NCI-H2081 (cell line): Measurements from ENCODE around the gene ARHGAP29.
A peak's percentile ranks its signal among the peaks of the same experiment; 100 is the strongest.

Experiments used
- DNase-seq, 2 experiments: peaks; one replicate each; lab custom pipeline; 2025; lab: John Stamatoyannopoulos, UW

The ARHGAP29 gene

DNA sequence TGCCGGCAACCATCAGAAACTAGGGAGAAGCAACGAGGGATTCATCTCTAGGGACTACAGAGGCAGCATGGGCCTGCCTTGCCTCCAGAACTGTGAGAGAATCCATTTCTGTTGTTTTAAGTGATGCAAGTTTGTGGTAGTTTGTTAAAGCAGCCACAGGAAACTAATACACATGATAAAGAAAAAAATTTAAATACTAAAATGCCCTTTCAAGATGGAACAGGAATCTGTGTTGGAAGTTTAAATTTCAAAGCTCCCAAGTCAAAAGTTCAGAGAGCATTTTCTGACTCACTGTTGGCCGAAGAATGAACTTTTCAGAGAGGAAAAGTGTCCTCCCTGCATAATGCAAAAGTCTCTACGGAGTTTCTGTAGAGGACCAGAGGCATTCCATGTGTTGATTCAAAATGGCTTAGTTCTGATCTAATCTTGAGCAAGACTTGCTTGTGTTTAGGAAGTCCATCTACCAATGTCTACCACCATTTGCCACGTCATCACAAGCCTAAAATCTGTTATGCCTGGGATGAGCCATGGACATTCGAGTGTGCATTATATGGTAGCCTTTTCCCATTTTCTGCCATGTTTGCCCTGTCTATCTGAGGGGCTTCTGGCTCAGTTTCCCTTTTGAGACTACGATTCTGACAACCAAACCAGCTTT is 22.4 kb upstream of the ARHGAP29 start:
- DNase-seq = no peak

DNA sequence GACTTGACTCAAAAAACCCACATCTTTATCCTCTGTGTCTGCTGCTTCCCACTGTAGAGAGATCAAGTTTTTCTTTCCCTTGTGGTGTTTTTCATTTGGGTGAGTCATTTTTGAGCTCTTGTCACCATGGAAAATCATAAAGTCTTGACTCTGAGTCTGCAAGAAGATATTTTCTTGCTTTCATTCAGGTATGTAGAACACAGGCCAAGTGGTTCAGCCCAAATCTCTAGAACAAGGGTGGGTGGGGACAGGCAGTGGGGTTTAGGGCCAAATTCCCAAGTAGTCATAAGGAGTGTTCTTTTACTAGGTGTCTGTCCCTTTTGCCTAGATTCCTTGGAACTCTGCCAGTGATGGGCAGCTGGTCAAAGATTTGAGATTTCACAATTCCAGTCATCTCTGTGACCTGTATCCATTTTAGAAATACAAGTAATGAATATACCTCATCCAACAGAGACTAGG is 21.5 kb upstream of the ARHGAP29 start:
- no peak for DNase-seq

DNA sequence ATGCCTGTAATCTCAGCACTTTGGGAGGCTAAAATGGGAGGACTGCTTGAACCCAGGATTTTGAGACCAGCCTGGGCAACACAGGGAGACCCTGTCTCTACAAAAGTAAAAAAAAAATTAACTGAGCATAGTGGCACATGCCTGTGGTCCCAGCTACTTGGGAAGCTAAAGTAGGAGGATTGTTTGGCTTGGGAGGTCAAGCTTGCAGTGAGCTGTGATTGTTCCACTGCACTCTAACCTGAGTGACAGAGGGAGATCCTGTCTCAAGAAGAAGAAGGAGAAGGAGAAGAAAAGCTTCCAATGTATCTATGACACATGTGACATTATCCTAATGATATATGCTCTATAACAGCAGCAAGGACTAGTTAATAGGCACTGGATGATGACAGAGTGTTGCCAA is 20.1 kb upstream of the ARHGAP29 start:
- DNase-seq = no peak

DNA sequence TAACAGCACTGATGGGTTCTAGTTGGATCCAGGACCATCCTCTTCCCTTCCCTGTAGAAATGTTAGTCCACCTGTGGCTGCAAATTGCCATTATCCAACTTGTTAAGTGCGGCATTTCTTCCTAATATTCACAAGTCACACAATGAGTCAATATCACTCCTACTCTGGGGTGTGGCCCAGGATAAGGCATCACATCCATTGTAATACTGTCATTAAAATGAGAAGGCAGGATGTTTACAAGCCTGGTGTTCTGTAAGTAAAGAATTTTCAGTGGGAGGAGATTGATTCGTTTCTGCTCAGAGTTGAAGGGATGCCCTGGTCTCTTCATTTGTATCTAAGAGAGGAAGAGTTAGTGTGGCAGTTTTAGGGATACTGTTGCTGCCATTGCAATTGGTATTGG is 18.1 kb upstream of the ARHGAP29 start:
- DNase-seq = no peak

DNA sequence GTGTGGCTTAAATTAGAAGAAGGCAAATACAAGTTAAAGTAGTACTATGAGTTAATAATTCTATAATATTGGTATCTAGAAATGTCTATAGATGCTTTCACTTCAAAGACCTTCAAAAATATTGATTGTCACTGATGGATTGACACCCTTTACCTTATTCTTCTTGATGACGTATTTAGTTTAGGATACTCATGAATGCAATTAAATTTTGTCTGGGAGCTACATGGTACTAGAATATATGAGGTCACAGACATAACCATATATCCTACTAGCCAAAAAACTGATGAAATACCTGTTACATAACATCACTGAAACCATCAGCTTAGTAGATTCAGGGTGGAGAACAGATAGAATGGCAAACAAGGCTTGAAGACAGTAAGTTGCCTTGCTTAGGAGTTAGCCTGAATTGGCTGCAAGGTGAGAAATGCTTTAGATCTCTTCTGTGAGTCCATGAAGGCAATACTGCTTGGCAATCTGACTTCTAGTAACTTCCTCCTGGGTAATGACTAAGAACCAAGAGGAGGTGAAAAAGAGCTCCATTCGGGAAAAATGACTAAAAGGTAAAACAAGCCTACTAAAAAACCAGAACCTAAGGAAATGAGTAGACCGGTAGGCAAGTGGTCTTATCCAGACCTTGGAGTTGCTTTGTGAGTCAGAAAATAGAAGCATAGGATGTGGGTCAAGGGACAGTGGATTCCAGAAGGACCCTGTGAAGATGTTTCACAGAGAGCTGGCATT is 16.9 kb upstream of the ARHGAP29 start:
- no peak for DNase-seq

DNA sequence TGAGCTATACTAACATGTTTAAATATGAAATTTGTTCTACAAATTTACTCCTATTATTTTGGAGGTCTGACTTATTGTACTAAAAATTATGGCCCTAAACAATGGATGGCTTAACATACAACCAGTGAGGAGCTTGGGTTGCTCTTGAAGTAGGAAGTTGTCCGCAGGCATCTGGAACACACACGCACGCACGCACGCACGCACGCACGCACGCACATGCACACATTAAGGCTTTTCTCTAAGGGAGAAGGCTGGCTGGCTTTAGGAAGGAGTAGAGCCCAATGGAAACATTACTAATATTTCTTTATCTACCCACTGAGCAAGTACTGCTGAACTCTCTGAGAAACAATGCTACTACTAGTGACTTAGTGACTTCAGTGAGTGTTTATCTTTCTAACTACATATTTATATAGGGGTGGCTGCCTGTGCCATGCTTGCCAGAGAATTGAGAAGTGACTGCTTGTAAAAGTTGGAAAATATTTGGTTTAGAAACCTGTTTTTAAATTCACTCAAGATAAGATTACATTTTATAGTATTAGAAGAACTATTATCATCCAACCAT is 16.2 kb upstream of the ARHGAP29 start:
- no peak for DNase-seq

DNA sequence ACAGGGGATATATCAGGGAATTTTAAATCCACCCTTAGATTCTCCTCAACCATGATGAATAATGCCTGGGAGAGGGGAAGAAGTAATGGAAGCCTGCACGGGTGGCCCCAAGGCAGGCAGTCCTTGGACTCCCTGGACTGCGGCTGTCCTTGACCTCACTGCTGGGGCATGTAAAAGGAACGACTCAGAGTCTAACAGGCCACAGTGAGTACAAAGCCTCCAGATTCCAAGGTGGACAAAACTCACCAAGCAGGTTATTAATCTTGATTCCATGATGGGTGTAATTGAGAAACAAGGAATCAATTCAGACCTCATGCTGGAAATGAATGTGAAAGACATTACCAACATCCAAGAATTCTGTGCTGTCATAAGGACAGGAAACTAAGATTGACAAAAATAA is 13.0 kb upstream of the ARHGAP29 start:
- no peak for DNase-seq

DNA sequence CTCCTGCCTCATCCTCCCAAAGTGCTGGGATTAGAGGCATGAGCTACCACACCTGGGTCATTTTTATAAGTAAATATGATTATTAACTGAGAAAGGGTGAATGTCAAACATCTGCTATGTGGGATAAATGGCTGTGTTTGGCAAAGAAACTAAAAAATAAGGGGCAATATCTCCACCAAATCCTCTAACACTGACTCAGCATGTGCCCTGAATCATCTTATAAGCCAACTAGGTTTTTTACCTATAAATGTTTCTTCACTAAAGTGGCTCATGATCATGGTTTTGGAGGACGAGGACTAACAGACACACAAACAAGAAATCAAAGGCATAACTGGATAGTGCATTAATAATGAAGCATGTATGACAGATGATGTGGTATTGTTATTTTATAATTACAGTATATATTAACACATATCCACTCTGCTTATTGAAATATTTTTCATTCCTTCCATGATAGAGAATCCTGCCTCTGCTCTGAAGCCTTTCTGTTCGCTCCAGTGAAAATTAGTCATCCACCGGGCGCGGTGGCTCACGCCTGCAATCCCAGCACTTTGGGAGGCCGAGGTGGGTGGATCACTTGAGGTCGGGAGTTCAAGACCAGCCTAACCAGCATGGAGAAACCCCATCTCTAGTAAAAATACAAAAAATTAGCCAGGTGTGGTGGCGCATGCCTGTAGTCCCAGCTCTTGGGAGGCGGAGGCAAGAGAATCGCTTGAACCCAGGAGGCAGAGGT is 11.7 kb upstream of the ARHGAP29 start:
- DNase-seq = no peak

DNA sequence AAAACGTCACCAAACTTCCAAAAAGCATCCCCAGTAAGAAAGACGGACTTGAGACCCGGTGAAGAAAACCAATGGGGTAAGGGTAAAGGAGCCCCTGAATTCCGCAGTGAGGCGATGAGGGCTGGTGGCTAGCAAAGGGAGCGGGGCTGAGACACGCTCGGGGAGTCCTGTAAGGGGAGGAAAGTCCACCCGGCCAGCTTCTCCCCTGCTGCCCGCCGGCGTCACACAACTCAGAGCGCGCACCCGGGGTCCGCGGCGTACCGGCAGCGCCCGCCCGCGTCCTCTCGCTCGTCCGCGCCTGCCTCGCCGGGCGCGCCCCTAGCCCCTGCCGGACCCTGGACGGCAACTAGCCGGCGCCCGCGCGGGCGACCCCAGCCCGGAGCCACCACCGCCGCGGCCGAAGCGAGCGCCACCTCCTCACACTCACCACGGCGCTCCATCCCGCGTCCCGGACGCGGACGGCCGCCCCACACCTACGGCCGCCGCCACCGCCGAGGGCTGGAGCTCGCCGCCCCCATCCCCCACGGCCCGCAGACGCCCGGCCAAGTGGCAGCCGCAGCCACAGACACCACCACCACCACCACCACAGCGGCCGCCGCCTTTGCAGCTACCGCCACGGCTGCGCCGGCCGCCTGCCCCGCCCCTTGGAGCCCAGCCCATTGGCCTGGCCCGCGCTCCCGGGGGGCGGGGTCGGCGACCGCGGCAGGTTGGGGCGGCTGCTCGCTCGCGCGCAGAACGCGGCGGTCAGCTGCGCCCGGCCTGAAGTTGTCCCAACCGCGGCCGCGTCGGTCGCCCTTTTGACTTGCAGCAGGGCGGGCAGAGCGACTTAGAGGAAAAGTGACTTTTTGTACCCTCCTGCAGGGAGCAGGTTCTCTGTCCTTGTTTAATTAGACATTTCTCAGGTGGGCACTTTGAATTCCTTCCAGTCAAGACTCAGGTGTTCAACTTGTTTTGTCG is 10.0 kb upstream of the ARHGAP29 start:
- DNase-seq = peak; percentile 32 to 52

DNA sequence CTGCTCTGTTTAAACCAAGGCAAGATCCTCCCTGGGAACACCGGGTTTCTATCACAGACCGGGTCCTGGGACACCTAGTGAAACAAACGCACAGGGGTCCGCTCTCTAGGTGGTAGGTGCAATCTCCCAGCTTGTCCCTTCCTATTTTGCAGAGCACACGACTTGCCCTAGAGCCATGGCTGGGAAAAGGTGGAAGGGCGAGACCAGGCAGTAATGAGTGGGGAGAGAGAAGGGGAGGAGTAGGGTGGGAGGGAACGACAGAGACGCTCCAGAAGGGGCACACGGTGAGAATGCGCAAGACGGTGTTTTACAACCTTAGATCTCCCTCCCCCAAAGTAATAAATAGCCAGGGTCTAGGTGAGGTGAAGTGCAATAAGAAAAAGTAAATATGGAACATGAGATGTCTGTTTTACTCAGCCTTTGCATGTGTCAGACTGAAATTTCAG is 9.3 kb upstream of the ARHGAP29 start:
- no peak for DNase-seq

DNA sequence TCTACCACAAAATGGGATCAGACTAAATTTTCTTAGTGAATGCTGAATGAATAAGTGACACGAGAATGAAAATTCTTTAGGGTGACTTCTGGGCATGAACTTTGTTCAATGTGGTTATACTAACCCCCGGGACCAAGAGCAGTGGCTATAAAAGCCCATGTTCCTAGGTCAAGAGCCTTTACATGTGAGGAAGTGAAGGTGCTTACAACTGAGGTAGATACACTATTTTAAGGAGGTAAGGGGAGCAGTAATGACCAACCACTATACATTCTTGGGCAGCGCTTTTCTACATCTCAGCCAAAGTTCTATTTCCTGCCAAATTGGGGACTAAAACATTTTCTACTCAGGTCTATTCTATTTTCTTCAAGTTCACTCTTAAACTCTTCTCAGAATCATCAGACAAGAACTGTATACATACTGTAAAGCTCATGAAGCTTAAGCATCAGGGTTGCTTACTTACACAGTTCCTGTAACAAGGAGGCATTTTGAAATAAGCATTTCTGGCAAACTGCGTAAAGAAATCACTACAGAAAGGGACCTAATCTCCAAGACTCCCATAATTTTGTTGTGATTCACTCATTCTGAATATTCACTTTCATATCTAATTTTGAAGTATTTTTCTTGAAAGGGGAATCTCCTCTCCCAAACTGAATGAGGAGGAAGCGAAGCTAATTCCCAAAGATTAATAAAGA is 8.5 kb upstream of the ARHGAP29 start:
- DNase-seq = no peak

DNA sequence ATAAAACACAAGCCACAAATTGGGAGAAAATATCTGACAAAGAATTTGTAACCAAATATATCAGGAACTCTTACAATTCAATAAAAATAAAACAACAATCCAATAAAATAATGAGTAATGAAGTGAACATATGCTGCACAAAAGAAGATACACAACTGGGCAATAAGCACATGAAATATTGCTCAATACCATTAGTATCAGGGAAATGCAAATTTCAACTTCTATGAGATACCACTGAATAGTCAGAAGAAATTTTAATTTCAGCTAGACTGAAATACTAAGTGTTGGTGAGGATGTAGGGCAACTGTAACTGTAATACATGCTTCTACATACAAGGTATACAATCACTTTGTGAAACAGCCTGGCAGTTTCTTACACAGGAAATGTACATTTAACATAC is 7.4 kb upstream of the ARHGAP29 start:
- no peak for DNase-seq

DNA sequence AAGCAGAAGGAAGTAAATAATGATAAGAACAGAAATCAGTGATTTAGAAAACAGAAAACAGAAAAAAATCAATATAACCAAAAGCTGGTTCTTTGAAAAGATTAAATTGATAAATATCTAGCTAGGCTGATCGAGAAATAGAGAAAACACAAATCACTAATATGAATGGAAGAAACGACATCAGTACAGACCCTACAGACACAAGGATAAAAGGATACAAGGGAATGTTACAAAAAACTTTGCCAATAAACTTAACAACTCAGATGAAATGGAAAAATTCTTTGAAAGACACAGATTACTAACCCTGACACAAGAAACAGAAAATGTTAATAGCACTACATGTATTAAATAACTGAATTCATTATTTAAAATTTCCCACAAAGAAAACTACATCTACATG is 6.3 kb upstream of the ARHGAP29 start:
- no peak for DNase-seq

DNA sequence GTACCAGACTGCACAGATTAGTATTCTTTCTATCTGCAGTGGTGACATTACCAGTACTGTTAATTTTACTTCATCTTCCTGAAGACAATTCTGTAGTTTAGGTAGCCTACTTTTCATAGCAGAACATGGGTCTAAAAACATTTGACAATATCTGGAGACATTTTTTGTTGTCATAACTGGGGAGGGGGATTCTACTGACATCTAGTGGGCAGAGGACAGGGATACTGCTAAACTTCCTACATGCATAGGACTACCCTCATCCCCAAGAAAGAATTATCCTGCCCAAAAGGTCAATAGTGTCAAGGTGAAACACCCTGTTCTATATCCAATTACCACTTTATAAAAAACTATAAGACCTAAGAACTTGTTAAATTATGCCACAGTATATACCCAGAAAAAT is 3.4 kb upstream of the ARHGAP29 start:
- peak in 1 of 2 experiments; percentile 30 for DNase-seq

DNA sequence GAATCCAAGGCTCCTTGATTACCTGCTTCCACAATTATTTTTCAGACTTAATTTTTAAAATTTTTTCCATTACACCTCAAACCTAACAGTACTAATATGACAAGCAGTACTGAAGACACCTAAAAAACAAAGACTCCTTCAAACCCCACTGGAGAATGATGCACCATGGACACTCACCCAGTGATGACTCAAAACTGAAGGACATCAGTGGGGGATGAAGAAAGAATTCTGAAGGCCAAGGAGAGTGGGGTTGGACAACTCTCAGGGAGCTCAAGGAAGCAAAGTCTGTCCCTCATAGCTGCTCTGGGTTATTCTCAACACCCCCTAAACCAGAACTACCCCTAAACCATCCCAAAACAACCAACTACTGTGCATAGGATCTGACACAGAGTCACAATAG is 2.4 kb upstream of the ARHGAP29 start:
- no peak for DNase-seq

DNA sequence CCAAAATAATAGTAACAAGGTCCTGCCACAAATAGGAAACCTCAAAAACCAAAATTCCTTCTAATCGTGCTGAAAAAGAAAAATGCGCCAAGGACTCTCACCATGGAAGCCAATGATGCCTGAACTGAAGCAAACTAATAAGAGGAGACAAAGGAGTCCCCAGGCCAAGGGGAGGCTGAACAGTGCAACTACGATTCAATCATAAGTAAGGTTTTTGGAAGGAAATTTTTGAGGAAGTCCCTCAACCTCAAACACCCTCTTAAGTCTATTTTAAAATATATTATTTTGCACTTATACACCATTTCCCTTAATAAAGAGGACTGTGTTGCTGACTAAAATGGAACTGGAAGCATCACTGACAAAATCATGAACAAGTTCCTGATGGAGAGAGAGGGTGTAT is 1.7 kb upstream of the ARHGAP29 start:
- no peak for DNase-seq

DNA sequence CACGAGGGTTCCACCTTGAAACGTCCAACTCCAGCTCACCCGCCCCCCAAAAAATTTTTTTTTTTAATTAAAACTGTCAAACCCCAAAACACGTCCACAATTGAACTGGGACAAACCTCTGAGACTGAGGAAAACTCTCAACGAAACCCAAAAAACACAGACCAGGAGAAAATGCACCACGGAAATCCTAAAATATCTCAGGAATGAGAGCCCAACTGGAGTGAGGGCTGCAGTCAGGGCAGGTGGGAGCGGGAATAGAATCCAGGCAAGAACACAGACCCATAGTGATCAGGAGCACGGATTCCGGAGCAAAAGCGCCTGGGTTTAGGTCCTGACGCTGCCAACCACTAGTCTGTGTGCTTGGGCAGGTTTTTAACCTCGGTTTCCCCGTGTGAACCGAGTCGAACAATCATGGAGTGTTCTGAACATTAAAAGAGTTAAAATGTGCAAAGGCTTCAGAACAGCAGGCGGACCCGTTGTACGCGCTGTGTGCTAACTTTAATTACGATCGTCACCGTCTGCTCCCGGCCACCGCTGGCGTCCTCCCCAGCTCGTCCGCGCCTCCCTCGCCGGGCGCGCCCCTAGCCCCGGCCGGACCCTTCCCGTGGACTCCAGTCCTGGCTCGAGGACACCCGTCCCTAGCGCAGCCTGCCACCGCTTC is 624 bp downstream of the ARHGAP29 start:
- DNase-seq = peak in 1 of 2 experiments; percentile 26

DNA sequence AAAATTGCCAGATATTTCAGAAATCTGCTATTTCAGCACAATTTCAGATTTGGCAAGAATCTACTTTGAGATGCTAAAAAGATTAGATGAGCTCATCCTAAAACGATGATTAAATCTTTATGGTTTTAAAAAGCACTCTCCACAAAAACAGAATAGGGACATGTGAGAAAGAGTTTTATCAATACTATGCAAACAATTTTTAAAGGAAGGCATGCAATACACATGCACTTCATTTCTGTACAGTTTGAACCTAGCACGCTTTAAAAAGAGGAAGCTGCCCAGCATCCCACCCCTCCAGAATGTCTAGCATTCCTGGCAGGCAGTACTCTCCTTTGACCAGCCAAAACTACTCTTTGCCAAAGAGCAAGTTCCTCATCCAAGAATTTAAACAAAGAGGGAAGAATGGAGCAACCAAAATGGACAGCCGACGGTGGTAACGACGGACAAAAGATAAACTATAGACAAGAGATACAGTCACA is 1.3 kb downstream of the ARHGAP29 start:
- DNase-seq = no peak

DNA sequence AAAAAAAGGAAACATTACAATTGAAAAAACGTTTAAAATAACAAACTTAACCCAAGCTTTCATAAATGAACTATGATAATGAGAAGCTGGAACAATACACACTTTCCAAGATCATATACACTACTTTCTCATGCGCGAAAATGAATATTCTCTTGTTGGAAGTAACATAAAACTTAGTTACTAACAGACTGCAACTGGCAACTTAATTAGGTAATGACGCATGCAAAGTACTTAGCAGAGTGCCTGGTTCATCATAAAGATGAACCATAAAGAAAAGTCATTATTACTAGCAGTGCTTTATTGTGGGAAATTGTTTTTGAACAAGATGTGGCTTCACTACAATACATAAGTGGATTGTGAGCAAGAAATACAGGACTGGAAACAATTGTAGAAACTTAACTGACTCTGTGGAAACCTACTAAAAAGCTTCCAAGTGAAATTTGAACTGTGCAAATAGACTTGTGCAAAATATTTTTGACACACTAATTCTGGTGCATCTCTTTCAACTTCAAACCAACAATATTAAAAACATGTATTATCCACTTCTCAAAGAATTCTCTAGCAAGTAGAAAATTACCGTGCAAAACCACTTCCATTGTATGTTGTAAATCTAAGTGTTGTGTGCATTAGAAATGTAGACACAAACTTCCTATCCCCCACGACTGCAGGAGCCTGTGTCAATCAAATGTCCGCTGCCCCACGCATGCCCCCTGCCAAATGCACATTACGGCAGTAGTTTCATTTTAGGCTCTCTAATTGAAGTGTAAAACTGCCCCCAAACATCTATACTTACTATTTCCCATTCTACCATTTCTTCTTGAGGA is 2.0 kb downstream of the ARHGAP29 start:
- no peak for DNase-seq
